ENCODE data around the gene BRCA2.

- TF ChIP-seq GATA2 (IDR thresholded peaks at IDR 0.05; ENCODE audit: low read depth, low read length): no peak
- no peak for TF ChIP-seq GATA3 (IDR thresholded peaks at IDR 0.05; ENCODE audit: low read depth, low read length)
These were observed 33.1 kb upstream of the BRCA2 start for GRCh38 chr13:32282096-32282711.

All from SH-SY5Y (cell line).